GM03348 (cell line): ENCODE measurements around the gene PEX6.

Experiments used
- DNase-seq: peaks from one replicate; pipeline ENCODE4 v3.0.0; 2012; ENCODE audit warnings: low spot score

The PEX6 gene

GRCh38 chr6:42993445-42993844 lies 14.5 kb upstream of the PEX6 start:
- no peak for DNase-seq

- no peak for DNase-seq
Observed at GRCh38 chr6:42989923-42990322, 10.9 kb upstream of the PEX6 start.

GRCh38 chr6:42988486-42989020 lies 9.6 kb upstream of the PEX6 start:
- peak; percentile 22 for DNase-seq

- DNase-seq, result no peak
Observed at GRCh38 chr6:42987533-42988451, 8.8 kb upstream of the PEX6 start.

- DNase-seq, result peak; percentile 26
Observed at GRCh38 chr6:42984924-42985475, 6.0 kb upstream of the PEX6 start.

GRCh38 chr6:42984001-42984923 lies 5.3 kb upstream of the PEX6 start, which contains the start of gene PPP2R5D:
Gene PPP2R5D (plus strand): TSS chr6:42984570. CDS start chr6:42984678, 108 bp downstream.
- DNase-seq, result peak; percentile 98

- no peak for DNase-seq
Observed at GRCh38 chr6:42981836-42982235, 2.9 kb upstream of the PEX6 start.

- DNase-seq, result peak; percentile 47
Observed at GRCh38 chr6:42979523-42980177, 669 bp upstream of the PEX6 start.

GRCh38 chr6:42978487-42978838 lies 518 bp downstream of the PEX6 start:
- peak; percentile 71 for DNase-seq

GRCh38 chr6:42974919-42975505 lies 4.0 kb downstream of the PEX6 start:
- DNase-seq, result no peak

GRCh38 chr6:42973926-42974325 lies 5.1 kb downstream of the PEX6 start:
- DNase-seq, result no peak

GRCh38 chr6:42971746-42972327 lies 7.1 kb downstream of the PEX6 start:
- DNase-seq, result no peak

- DNase-seq, result peak; percentile 35
Observed at GRCh38 chr6:42970871-42971612, 7.9 kb downstream of the PEX6 start.

GRCh38 chr6:42969934-42970333 lies 9.0 kb downstream of the PEX6 start:
- DNase-seq, result no peak

- no peak for DNase-seq
Observed at GRCh38 chr6:42969431-42969830, 9.6 kb downstream of the PEX6 start.

- DNase-seq, result no peak
Observed at GRCh38 chr6:42968783-42969182, 10.2 kb downstream of the PEX6 start.

GRCh38 chr6:42968126-42968701 lies 10.8 kb downstream of the PEX6 start:
- DNase-seq, result no peak

- no peak for DNase-seq
Observed at GRCh38 chr6:42967228-42967627, 11.8 kb downstream of the PEX6 start.

GRCh38 chr6:42966571-42966970 lies 12.4 kb downstream of the PEX6 start:
- no peak for DNase-seq
